ENCODE measurements around the gene RNU2-63P.
"Not testable (repeated sequence)": the region's sequence is repeated elsewhere in the genome, so short reads cannot be mapped to it uniquely, and the experiment has no call there.

The RNU2-63P gene

GRCh38 chr2:88045561-88045960 lies 29.2 kb upstream of the RNU2-63P start:
- not testable (repeated sequence) for H3K4me3 Mint-ChIP-seq, H3K27ac Mint-ChIP-seq, H3K27me3 Mint-ChIP-seq, H3K9me3 Mint-ChIP-seq
- peaks cover 33% of the 10 kb centered on the region for H3K36me3 Mint-ChIP-seq (ENCODE audit: low read depth)
- H3K4me1 Mint-ChIP-seq (ENCODE audit: low read depth): peaks cover 75% of the 10 kb centered on the region

- Mint-ChIP-seq H3K27me3 (no peaks in the 10 kb centered on the region), H3K4me1 (ENCODE audit: low read depth) (peaks cover 69% of the 10 kb centered on the region), H3K9me3 (peaks cover 9% of the 10 kb centered on the region), H3K4me3 (no peak overlapping the region), H3K36me3 (ENCODE audit: low read depth) (peaks cover 22% of the 10 kb centered on the region), H3K27ac (no peak overlapping the region)
Measured at GRCh38 chr2:88042476-88042875, 26.1 kb upstream of the RNU2-63P start.

GRCh38 chr2:88038263-88039105 lies 22.1 kb upstream of the RNU2-63P start:
- peak overlapping the region; percentile 81 for H3K27ac Mint-ChIP-seq
- H3K4me1 Mint-ChIP-seq (ENCODE audit: low read depth): peaks cover 60% of the 10 kb centered on the region
- H3K9me3 Mint-ChIP-seq: peaks cover 15% of the 10 kb centered on the region
- no peaks in the 10 kb centered on the region for H3K27me3 Mint-ChIP-seq
- peak overlapping the region; percentile 5 for H3K4me3 Mint-ChIP-seq
- H3K36me3 Mint-ChIP-seq (ENCODE audit: low read depth): peaks cover 32% of the 10 kb centered on the region

- no peaks in the 10 kb centered on the region for H3K27me3 Mint-ChIP-seq
- peaks cover 50% of the 10 kb centered on the region for H3K4me1 Mint-ChIP-seq (ENCODE audit: low read depth)
- peaks cover 42% of the 10 kb centered on the region for H3K36me3 Mint-ChIP-seq (ENCODE audit: low read depth)
- H3K27ac Mint-ChIP-seq: peak overlapping the region; percentile 33
- H3K9me3 Mint-ChIP-seq: peaks cover 15% of the 10 kb centered on the region
- H3K4me3 Mint-ChIP-seq: no peak overlapping the region
Measured at GRCh38 chr2:88036606-88037005, 20.3 kb upstream of the RNU2-63P start.

- H3K4me1 Mint-ChIP-seq (ENCODE audit: low read depth): peaks cover 47% of the 10 kb centered on the region
- H3K4me3 Mint-ChIP-seq: no peak overlapping the region
- no peak overlapping the region for H3K27ac Mint-ChIP-seq
- no peaks in the 10 kb centered on the region for H3K27me3 Mint-ChIP-seq
- H3K36me3 Mint-ChIP-seq (ENCODE audit: low read depth): peaks cover 42% of the 10 kb centered on the region
- H3K9me3 Mint-ChIP-seq: peaks cover 15% of the 10 kb centered on the region
Measured at GRCh38 chr2:88036182-88036581, 19.8 kb upstream of the RNU2-63P start.

- Mint-ChIP-seq H3K4me3 (no peak overlapping the region), H3K27me3 (no peaks in the 10 kb centered on the region), H3K27ac (no peak overlapping the region), H3K36me3 (ENCODE audit: low read depth) (peaks cover 50% of the 10 kb centered on the region), H3K9me3 (peaks cover 6% of the 10 kb centered on the region), H3K4me1 (ENCODE audit: low read depth) (peaks cover 41% of the 10 kb centered on the region)
Measured at GRCh38 chr2:88032070-88032702, 15.8 kb upstream of the RNU2-63P start.

- peaks cover 42% of the 10 kb centered on the region for H3K36me3 Mint-ChIP-seq (ENCODE audit: low read depth)
- peak overlapping the region; percentile 71 for H3K27ac Mint-ChIP-seq
- no peaks in the 10 kb centered on the region for H3K9me3 Mint-ChIP-seq
- peaks cover 33% of the 10 kb centered on the region for H3K4me1 Mint-ChIP-seq (ENCODE audit: low read depth)
- no peak overlapping the region for H3K4me3 Mint-ChIP-seq
- H3K27me3 Mint-ChIP-seq: no peaks in the 10 kb centered on the region
Measured at GRCh38 chr2:88028931-88029330, 12.6 kb upstream of the RNU2-63P start.

GRCh38 chr2:88027697-88028389 lies 11.5 kb upstream of the RNU2-63P start:
- peaks cover 28% of the 10 kb centered on the region for H3K4me1 Mint-ChIP-seq (ENCODE audit: low read depth)
- no peaks in the 10 kb centered on the region for H3K9me3 Mint-ChIP-seq
- peaks cover 40% of the 10 kb centered on the region for H3K36me3 Mint-ChIP-seq (ENCODE audit: low read depth)
- peak overlapping the region; percentile 92 for H3K27ac Mint-ChIP-seq
- H3K27me3 Mint-ChIP-seq: no peaks in the 10 kb centered on the region
- H3K4me3 Mint-ChIP-seq: peak overlapping the region; percentile 78

GRCh38 chr2:88024509-88024908 lies 8.2 kb upstream of the RNU2-63P start:
- Mint-ChIP-seq H3K4me3 (no peak overlapping the region), H3K36me3 (ENCODE audit: low read depth) (peaks cover 32% of the 10 kb centered on the region), H3K9me3 (no peaks in the 10 kb centered on the region), H3K27me3 (no peaks in the 10 kb centered on the region), H3K27ac (no peak overlapping the region), H3K4me1 (ENCODE audit: low read depth) (peaks cover 28% of the 10 kb centered on the region)

GRCh38 chr2:88022669-88022921 lies 6.2 kb upstream of the RNU2-63P start:
- Mint-ChIP-seq H3K4me1 (ENCODE audit: low read depth) (peaks cover 13% of the 10 kb centered on the region), H3K36me3 (ENCODE audit: low read depth) (peaks cover 17% of the 10 kb centered on the region), H3K27me3 (no peaks in the 10 kb centered on the region), H3K27ac (no peak overlapping the region), H3K9me3 (peaks cover 7% of the 10 kb centered on the region), H3K4me3 (no peak overlapping the region)

GRCh38 chr2:88019985-88020384 lies 3.6 kb upstream of the RNU2-63P start:
- Mint-ChIP-seq H3K27me3 (no peaks in the 10 kb centered on the region), H3K9me3 (peaks cover 7% of the 10 kb centered on the region), H3K4me3 (no peak overlapping the region), H3K27ac (no peak overlapping the region), H3K4me1 (ENCODE audit: low read depth) (peaks cover 20% of the 10 kb centered on the region), H3K36me3 (ENCODE audit: low read depth) (peaks cover 6% of the 10 kb centered on the region)

GRCh38 chr2:88018909-88019308 lies 2.6 kb upstream of the RNU2-63P start:
- H3K27ac Mint-ChIP-seq: no peak overlapping the region
- peaks cover 7% of the 10 kb centered on the region for H3K9me3 Mint-ChIP-seq
- H3K4me1 Mint-ChIP-seq (ENCODE audit: low read depth): peaks cover 26% of the 10 kb centered on the region
- H3K4me3 Mint-ChIP-seq: no peak overlapping the region
- H3K36me3 Mint-ChIP-seq (ENCODE audit: low read depth): peaks cover 6% of the 10 kb centered on the region
- no peaks in the 10 kb centered on the region for H3K27me3 Mint-ChIP-seq

- not testable (repeated sequence) for H3K9me3 Mint-ChIP-seq; H3K27ac Mint-ChIP-seq; H3K36me3 Mint-ChIP-seq (ENCODE audit: low read depth); H3K27me3 Mint-ChIP-seq
- H3K4me3 Mint-ChIP-seq: peak overlapping the region; percentile 43
- H3K4me1 Mint-ChIP-seq (ENCODE audit: low read depth): peaks cover 26% of the 10 kb centered on the region
Measured at GRCh38 chr2:88018077-88018805, 1.9 kb upstream of the RNU2-63P start.

- Mint-ChIP-seq H3K4me1 (ENCODE audit: low read depth) (peaks cover 26% of the 10 kb centered on the region), H3K27ac (peak overlapping the region; percentile 100), H3K4me3 (peak overlapping the region; percentile 97)
- not testable (repeated sequence) for H3K36me3 Mint-ChIP-seq (ENCODE audit: low read depth); H3K9me3 Mint-ChIP-seq; H3K27me3 Mint-ChIP-seq
Measured at GRCh38 chr2:88017780-88018038, 1.4 kb upstream of the RNU2-63P start.
